Measurements from ENCODE around the gene F7. TPM values are rescaled to one million over a fixed set of nuclear protein-coding genes. Genes with fewer than 3 reads are reported as not detected.

F7 gene
- total RNA-seq, 1 experiment from 2014 or later, result not detected

DNA sequence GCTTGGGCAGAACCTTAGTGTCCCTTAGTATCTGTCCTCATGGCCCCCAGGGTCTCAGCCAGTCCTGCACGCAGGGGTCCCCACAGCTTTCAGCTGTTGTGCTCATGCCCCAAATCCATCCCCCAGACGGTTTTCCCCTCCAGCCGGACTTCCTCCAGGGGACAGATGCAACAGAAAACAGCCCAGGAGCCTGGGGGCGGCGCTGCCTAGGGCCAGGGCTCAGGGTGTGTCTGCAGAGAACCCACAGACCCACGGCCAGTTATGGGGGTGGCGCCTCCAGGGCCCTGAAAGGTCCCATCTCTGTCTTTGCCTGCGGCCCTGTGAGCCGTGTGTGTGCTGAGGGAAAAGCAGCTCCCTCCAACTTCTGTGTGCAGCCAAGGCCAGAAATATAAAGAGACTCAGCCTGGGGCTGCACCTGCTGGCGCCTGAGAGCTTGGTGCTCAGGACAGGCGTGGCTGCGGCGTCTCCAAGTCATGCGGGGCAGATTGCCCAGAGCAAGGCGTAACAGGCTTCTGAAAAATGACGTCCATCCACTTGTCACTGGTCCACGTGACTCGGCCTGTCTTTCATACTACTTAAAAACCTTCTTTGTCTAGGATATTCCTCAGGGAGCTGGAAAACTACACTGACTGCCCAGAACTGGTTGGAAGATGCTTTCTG is 22.1 kb upstream of the F7 start:
- H3K27me3 ChIP-seq (ENCODE audit: control insufficient read depth, insufficient read depth, low read length), result no peaks in the 10 kb centered on the region

DNA sequence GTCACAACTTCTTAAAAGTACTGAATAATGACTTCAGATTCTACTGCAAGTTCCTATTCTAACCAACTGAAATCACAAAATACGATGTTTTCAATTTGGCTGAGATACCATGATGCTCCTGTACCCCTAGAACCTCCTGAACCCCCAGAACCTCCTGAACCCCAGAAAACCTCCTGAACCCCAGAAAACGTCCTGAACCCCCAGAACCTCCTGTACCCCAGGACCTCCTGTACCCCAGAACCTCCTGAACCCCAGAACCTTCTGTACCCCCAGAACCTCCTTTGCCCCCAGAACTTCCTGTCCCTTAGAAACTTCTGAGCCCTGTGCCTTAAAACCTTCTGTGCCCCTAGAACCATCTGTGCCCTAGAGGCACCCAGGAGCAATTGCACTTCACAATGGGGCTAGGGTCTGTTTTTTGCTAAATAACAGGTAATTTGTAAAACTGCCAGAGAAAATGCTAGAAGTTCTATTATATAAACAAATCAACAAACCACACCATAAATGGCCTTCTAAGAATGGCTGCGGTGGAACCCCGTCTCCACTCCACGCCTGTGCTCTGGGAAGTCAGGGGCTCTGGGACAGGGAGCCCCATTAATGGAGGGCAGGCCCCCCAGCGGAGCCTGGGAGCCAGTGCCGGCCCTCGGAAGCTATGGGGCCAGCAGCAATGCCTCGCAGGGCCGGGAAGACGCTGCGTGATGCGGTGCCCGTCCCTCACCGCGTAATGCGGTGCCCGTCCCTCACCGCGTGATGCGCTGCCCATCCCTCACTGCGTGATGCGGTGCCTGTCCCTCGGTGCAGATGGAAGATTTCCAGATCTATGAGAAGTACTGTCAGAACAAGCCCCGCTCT is 21.3 kb upstream of the F7 start:
- no peak for ATAC-seq
- no peak for TF ChIP-seq TCF7L2 (IDR thresholded peaks at IDR 0.05; ENCODE audit: low read depth, low read length)
- Histone ChIP-seq H3K4me3 (ENCODE audit: low read depth in 2 of 2, low read length in 2 of 2) (no peak overlapping the region), H3K4me1 (ENCODE audit: control insufficient read depth, insufficient read depth, low read length) (no peaks in the 10 kb centered on the region), H3K9me3 (ENCODE audit: control insufficient read depth, insufficient read depth, low read depth, low read length) (no peaks in the 10 kb centered on the region), H3K36me3 (ENCODE audit: control insufficient read depth, insufficient read depth, low read length) (no peaks in the 10 kb centered on the region), H3K27me3 (ENCODE audit: control insufficient read depth, insufficient read depth, low read length) (no peaks in the 10 kb centered on the region), H3K27ac (ENCODE audit: low read length) (no peak overlapping the region)
- BruUV-seq (replicated peaks), result no TSS peak
- POLR2A ChIA-PET, result no interaction called here
- intact Hi-C loops (cut with micrococcal nuclease; ENCODE audit: unreplicated experiment), result no loop called here
- CTCF ChIA-PET, result no interaction called here
- in situ Hi-C loops (cut with HindIII; ENCODE audit: low pct_unique_long_range_greater_than_20kb, low sequenced_read_pairs), result no loop called here
- no peak for DNase-seq (ENCODE audit: low read depth, low spot score)

More for the DNA sequence above, 22.1 kb upstream of the F7 start:
- H3K9me3 ChIP-seq (ENCODE audit: control insufficient read depth, insufficient read depth, low read depth, low read length), result no peaks in the 10 kb centered on the region
- H3K36me3 ChIP-seq (ENCODE audit: control insufficient read depth, insufficient read depth, low read length), result no peaks in the 10 kb centered on the region
- BruUV-seq (replicated peaks), result no TSS peak
- ATAC-seq (peak; percentile 67), DNase-seq (ENCODE audit: low read depth, low spot score) (peak; percentile 7)
- no peak overlapping the region for H3K4me3 ChIP-seq (ENCODE audit: low read depth in 2 of 2, low read length in 2 of 2)
- TF ChIP-seq, protein P1, sequence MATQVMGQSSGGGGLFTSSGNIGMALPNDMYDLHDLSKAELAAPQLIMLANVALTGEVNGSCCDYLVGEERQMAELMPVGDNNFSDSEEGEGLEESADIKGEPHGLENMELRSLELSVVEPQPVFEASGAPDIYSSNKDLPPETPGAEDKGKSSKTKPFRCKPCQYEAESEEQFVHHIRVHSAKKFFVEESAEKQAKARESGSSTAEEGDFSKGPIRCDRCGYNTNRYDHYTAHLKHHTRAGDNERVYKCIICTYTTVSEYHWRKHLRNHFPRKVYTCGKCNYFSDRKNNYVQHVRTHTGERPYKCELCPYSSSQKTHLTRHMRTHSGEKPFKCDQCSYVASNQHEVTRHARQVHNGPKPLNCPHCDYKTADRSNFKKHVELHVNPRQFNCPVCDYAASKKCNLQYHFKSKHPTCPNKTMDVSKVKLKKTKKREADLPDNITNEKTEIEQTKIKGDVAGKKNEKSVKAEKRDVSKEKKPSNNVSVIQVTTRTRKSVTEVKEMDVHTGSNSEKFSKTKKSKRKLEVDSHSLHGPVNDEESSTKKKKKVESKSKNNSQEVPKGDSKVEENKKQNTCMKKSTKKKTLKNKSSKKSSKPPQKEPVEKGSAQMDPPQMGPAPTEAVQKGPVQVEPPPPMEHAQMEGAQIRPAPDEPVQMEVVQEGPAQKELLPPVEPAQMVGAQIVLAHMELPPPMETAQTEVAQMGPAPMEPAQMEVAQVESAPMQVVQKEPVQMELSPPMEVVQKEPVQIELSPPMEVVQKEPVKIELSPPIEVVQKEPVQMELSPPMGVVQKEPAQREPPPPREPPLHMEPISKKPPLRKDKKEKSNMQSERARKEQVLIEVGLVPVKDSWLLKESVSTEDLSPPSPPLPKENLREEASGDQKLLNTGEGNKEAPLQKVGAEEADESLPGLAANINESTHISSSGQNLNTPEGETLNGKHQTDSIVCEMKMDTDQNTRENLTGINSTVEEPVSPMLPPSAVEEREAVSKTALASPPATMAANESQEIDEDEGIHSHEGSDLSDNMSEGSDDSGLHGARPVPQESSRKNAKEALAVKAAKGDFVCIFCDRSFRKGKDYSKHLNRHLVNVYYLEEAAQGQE (IDR thresholded peaks at IDR 0.05; ENCODE audit: insufficient read depth in 1 of 2, low read depth in 2 of 2, low read length in 1 of 2), result no peak
- TF ChIP-seq, protein P2, sequence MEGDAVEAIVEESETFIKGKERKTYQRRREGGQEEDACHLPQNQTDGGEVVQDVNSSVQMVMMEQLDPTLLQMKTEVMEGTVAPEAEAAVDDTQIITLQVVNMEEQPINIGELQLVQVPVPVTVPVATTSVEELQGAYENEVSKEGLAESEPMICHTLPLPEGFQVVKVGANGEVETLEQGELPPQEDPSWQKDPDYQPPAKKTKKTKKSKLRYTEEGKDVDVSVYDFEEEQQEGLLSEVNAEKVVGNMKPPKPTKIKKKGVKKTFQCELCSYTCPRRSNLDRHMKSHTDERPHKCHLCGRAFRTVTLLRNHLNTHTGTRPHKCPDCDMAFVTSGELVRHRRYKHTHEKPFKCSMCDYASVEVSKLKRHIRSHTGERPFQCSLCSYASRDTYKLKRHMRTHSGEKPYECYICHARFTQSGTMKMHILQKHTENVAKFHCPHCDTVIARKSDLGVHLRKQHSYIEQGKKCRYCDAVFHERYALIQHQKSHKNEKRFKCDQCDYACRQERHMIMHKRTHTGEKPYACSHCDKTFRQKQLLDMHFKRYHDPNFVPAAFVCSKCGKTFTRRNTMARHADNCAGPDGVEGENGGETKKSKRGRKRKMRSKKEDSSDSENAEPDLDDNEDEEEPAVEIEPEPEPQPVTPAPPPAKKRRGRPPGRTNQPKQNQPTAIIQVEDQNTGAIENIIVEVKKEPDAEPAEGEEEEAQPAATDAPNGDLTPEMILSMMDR (IDR thresholded peaks at IDR 0.05), result no peak
- no peak for TF ChIP-seq SIN3A (IDR thresholded peaks at IDR 0.05; ENCODE audit: borderline replicate concordance, insufficient read depth, low read depth, low read length)
- no peak for TF ChIP-seq POLR2AphosphoS5 (IDR thresholded peaks at IDR 0.05; ENCODE audit: low read depth, low read length)
- no peak for TF ChIP-seq TCF7L2 (IDR thresholded peaks at IDR 0.05; ENCODE audit: low read depth, low read length)
- ChIA-PET CTCF (no interaction called here), POLR2A (no interaction called here)
- in situ Hi-C loops (cut with HindIII; ENCODE audit: low pct_unique_long_range_greater_than_20kb, low sequenced_read_pairs) (no loop called here), intact Hi-C loops (cut with micrococcal nuclease; ENCODE audit: unreplicated experiment) (no loop called here)
- H3K27ac ChIP-seq (ENCODE audit: low read length), result no peak overlapping the region
- no peaks in the 10 kb centered on the region for H3K4me1 ChIP-seq (ENCODE audit: control insufficient read depth, insufficient read depth, low read length)

Measured in Panc1 (cell line).